HAP-1 (cell line): ENCODE data around the gene ACSL5.
"Not testable (repeated sequence)": the region's sequence is repeated elsewhere in the genome, so short reads cannot be mapped to it uniquely, and the experiment has no call there.

ENCODE experiments used
- DNase-seq, 2 experiments: peaks; one replicate each; pipeline ENCODE4 v3.0.0-alpha.2; 2016 to 2020; ENCODE audit warnings: low spot score in 2 of 2
- H3K27me3 ChIP-seq: fragments of 250-450 bp; sonication (Bioruptor Pico); 2 replicates; pipeline ENCODE4 v1.5.1; 2020; ENCODE audit warnings: low read depth, mild to moderate bottlenecking, moderate library complexity
- H3K36me3 ChIP-seq: fragments of 250-450 bp; sonication (Bioruptor Pico); replicated peaks from 2 replicates; pipeline ENCODE4 v1.5.1; 2020; ENCODE audit warnings: mild to moderate bottlenecking
- H3K4me1 ChIP-seq: fragments of 250-450 bp; sonication (Bioruptor Pico); 2 replicates; pipeline ENCODE4 v1.5.1; 2020; ENCODE audit warnings: mild to moderate bottlenecking
- H3K4me3 ChIP-seq: fragments of 250-450 bp; sonication (Bioruptor Pico); 2 replicates; pipeline ENCODE4 v1.5.1; 2020; ENCODE audit warnings: mild to moderate bottlenecking, moderate library complexity
- H3K9me3 ChIP-seq: fragments of 250-450 bp; sonication (Bioruptor Pico); 2 replicates; pipeline ENCODE4 v1.5.1; 2020; ENCODE audit warnings: mild to moderate bottlenecking, moderate library complexity
- in situ Hi-C: fragments of 300-500 bp; cut with MboI; formaldehyde crosslinking; loops from 3 replicates; pipeline ENCODE4 v1.14.3; 2020; ENCODE audit warnings: low sequenced_read_pairs, inconsistent platforms, mixed read lengths

The ACSL5 gene

GRCh38 chr10:112461029-112461887 is 87.3 kb downstream of the ACSL5 start:
- no peak overlapping the region for H3K4me3 ChIP-seq
- DNase-seq: no peak

GRCh38 chr10:112464074-112464473 is 90.2 kb downstream of the ACSL5 start:
- in situ Hi-C loops, H3K4me3 ChIP-seq, H3K27me3 ChIP-seq, DNase-seq, H3K4me1 ChIP-seq, H3K9me3 ChIP-seq: not testable (repeated sequence)
- peaks cover 15% of the 10 kb centered on the region for H3K36me3 ChIP-seq

More at GRCh38 chr10:112461029-112461887, 87.3 kb downstream of the ACSL5 start:
- H3K36me3 ChIP-seq: peaks cover 15% of the 10 kb centered on the region
- no peaks in the 10 kb centered on the region; the same call in 1 of the 2 replicates for H3K4me1 ChIP-seq
- no peaks in the 10 kb centered on the region for H3K9me3 ChIP-seq
- H3K27me3 ChIP-seq: no peaks in the 10 kb centered on the region
- in situ Hi-C loops: no loop called here

- H3K27me3 ChIP-seq: no peaks in the 10 kb centered on the region
- peaks cover 9% of the 10 kb centered on the region for H3K4me1 ChIP-seq
- H3K36me3 ChIP-seq: peaks cover 15% of the 10 kb centered on the region
- H3K9me3 ChIP-seq: no peaks in the 10 kb centered on the region
- in situ Hi-C loops: no loop called here
- DNase-seq: no peak
- no peak overlapping the region for H3K4me3 ChIP-seq
Measured at GRCh38 chr10:112465299-112465883, 91.5 kb downstream of the ACSL5 start.

GRCh38 chr10:112466802-112467201 is 92.9 kb downstream of the ACSL5 start:
- H3K4me3 ChIP-seq: no peak overlapping the region
- H3K36me3 ChIP-seq: peaks cover 15% of the 10 kb centered on the region
- no peaks in the 10 kb centered on the region for H3K9me3 ChIP-seq
- DNase-seq: no peak
- in situ Hi-C loops: no loop called here
- peaks cover 9% of the 10 kb centered on the region for H3K4me1 ChIP-seq
- H3K27me3 ChIP-seq: no peaks in the 10 kb centered on the region

- in situ Hi-C loops: no loop called here
- H3K36me3 ChIP-seq: peaks cover 15% of the 10 kb centered on the region
- no peaks in the 10 kb centered on the region for H3K27me3 ChIP-seq
- no peaks in the 10 kb centered on the region for H3K9me3 ChIP-seq
- H3K4me3 ChIP-seq: no peak overlapping the region
- peak; percentile 73 to 92 for DNase-seq
- peaks cover 9% of the 10 kb centered on the region for H3K4me1 ChIP-seq
Measured at GRCh38 chr10:112467541-112468075, 93.7 kb downstream of the ACSL5 start.

GRCh38 chr10:112471878-112472487 is 98.1 kb downstream of the ACSL5 start:
- in situ Hi-C loops: no loop called here
- peaks cover 12% of the 10 kb centered on the region for H3K4me1 ChIP-seq
- no peaks in the 10 kb centered on the region for H3K27me3 ChIP-seq
- no peaks in the 10 kb centered on the region for H3K9me3 ChIP-seq
- DNase-seq: peak in 1 of 2 experiments; percentile 71
- no peak overlapping the region for H3K4me3 ChIP-seq
- H3K36me3 ChIP-seq: no peaks in the 10 kb centered on the region

GRCh38 chr10:112475575-112476218 is 101.8 kb downstream of the ACSL5 start:
- peak in 1 of 2 experiments; percentile 21 for DNase-seq

More at GRCh38 chr10:112475575-112476218, 101.8 kb downstream of the ACSL5 start:
- Histone ChIP-seq H3K4me3 (no peak overlapping the region), H3K27me3 (no peaks in the 10 kb centered on the region), H3K36me3 (no peaks in the 10 kb centered on the region), H3K9me3 (no peaks in the 10 kb centered on the region), H3K4me1 (peaks cover 5% of the 10 kb centered on the region; the same call in 1 of the 2 replicates)
- in situ Hi-C loops: no loop called here
